HG03064 (cell line): ENCODE results near the gene ZNF516.

Source experiments
- ATAC-seq: cut with Tn5 transposase; IDR thresholded peaks from one replicate; pipeline ENCODE4 v1.9.1; 2021; ENCODE audit warnings: low read depth; ENCODE audit not compliant: unreplicated experiment

Gene ZNF516

GRCh38 chr18:76353046-76353445 is 142.0 kb downstream of the ZNF516 start:
- ATAC-seq, result no peak

GRCh38 chr18:76351961-76352581 is 143.0 kb downstream of the ZNF516 start:
- ATAC-seq, result no peak

GRCh38 chr18:76350134-76351025 is 144.7 kb downstream of the ZNF516 start:
- no peak for ATAC-seq

- ATAC-seq, result no peak
Measured at GRCh38 chr18:76349067-76349715, 145.9 kb downstream of the ZNF516 start.

DNA sequence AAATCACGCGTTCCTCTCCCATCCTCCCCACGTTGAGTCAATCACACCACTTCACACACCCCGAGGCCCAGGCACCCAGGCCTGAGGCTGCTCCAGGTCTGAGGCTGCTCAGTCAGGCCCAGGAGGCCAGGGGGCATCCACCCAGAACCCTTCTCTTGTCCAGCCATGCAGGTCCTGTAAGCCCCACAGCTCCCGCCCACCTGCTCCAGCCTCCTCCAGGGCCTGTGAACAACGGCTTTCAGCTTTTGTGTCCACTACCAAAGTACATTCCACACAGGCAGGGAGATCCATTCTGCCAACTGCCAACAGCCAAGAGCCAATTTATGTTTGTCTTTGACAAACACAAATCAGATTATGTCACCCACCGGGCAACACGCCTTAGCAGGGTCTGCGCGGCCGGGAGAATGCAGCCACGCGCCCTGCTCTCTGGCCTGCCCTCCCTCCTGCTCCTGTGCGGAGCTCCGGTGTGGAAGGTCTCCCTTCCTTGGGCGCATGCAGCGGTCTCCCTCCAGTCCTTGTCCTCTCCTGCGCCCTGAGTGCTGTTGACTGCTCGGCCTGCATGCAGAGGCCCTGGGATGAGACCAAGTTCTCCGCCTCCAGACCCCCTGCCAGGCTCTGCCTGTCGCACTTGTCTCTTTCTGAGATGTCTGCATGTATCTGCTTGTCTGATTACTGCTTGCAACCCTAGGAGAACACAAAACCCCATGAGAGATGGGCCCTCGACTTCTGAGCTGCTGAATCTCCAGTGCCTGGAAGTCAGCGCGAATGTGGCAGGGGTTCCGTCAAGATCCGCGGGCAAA is 146.6 kb downstream of the ZNF516 start:
- ATAC-seq, result no peak

DNA sequence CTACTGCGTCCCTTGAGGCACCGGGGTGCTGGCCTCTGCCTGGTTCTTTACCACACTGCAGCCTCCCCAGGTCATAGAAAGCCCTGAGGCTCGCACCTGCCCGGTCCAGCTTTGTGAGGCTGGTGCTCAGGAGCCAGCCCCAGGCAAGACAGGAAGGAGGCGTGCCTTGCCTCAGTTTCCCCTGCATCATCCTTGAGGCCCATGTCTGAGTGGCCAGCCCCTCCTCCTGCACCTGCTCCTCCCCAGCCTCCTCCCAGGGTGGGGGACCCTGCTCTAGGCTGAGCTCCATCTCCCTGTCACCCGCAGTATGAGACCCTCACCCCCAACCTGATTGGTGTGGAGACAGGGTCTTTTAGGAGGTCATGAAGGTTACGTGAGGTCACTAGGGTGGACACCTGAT is 147.7 kb downstream of the ZNF516 start:
- no peak for ATAC-seq

DNA sequence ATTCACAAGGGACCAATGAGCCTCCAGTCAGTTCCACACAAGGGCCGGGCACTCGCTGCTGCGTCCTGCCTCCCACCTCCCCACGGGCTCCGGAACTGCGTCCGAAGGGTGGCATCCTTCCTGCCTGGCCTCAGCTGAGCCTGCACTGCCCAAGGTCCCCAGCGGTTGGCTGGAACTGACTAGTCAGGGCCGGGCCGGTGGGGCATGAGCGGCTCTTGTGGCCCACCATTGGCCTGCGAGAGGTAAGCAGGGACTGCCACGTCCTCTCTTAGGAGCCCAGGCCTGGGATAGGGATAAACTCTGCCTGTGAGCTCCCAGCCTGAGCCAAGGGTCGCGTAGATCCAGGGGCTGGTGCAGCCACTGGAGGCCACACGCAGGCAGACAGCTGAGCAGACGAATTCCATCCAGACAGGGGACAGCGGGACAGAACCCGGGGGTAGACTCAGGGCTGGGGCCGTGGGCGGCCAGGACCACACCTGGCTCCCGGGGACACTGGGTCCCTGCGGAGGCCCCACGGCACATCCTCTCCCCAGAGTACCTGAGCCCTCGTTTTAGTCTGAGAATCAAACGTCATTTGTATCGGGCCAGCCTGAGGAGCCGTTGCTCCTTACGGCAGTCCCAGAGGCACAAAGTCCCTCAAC is 148.4 kb downstream of the ZNF516 start:
- ATAC-seq, result no peak

GRCh38 chr18:76345901-76346300 is 149.1 kb downstream of the ZNF516 start:
- no peak for ATAC-seq

GRCh38 chr18:76343938-76344569 is 151.0 kb downstream of the ZNF516 start:
- no peak for ATAC-seq

DNA sequence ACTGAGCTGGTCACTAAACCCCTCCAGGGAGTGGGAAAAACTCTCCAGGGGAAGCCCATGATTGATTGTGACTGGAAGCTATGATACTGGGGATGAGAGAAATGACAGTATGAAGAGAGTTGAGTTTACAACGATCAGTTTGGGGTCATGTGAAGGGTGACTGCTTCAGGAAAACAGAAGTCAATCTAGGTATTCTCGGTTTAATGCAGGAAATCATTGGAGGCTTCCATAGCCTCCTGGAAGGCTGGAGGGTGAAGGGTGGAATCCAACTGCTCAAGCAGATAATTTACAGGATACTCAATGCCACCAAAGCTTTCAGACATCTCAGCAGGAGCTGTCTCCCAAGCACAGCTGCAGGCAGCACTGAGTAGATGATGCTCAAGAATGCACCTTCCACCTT is 154.6 kb downstream of the ZNF516 start:
- ATAC-seq, result no peak

GRCh38 chr18:76339246-76339620 is 155.8 kb downstream of the ZNF516 start:
- no peak for ATAC-seq

- ATAC-seq, result no peak
Measured at GRCh38 chr18:76338619-76339245, 156.3 kb downstream of the ZNF516 start.

DNA sequence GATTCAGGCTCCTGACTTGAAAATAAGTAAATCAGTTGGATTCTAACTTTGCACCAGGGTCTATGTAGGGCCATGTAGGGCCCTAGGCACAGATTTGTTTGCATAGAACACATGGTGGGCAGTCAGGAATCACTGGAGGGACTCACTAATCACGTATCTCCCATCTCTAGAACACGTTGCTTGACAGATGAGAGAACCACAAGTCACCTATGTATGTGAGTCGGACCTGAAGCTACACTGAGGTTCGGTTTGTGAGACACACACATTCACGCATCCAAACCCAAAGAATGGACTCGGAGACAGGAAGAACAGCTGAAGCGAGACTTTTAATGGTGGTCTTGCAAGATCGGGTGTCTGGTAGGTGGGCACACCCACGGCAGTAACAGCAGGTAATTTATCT is 157.0 kb downstream of the ZNF516 start:
- ATAC-seq, result no peak

DNA sequence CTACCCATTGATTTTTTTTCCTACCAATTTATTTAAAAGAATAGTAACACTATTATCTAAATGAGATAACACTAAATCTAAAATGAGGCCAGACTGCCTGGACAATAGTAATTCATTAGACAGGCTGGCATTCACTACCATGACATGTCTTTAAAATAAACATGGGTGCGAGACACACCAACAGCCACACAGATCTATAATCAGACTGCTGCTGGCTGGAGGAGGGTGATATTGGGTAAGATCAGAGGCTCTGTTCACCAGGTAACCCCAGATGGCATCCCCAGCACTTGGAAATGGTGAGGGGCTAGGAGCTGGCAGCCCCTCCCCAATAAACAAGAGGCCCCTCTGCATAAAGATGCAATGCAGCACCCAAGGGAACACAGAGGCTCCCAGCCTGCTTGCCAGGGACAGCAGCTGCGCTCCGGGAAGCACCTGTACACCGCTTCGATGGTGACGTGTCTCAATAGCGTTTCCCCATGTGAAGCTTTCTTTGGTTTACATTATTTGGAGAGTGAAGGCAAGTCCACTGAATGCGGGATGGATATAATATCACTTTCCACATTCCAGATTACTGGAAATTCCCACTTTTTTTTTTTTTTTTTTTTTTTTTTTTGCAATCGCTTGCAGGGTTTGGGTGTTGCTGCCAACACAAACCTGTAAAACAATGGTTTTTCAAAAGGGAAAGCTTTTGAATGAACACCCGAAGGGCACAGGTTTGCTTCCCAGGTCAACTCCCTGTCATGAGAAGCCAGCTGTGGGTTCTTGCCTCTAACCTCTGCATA is 159.0 kb downstream of the ZNF516 start:
- no peak for ATAC-seq

- no peak for ATAC-seq
Measured at GRCh38 chr18:76328140-76328539, 166.9 kb downstream of the ZNF516 start.

GRCh38 chr18:76323891-76324290 is 171.2 kb downstream of the ZNF516 start:
- no peak for ATAC-seq

GRCh38 chr18:76322686-76323085 is 172.4 kb downstream of the ZNF516 start:
- no peak for ATAC-seq

DNA sequence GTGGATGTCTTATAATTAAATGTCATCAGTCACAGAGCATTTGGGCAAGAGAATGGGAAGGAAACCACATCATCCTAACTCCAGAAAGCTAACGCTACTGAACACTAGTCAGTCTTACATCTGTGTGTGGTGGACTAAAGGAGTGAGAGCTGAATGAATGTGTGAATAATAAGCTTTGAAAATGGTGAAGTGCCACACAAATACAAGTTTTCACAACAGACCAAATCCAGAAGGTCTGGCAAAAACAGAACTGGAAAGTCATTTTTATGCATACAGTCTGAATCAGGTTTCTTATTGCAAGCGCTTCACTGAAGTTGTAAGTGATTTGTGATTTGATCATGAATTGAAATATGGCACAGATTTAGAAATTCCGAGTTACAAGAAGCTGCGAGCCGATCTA is 175.7 kb downstream of the ZNF516 start:
- no peak for ATAC-seq

DNA sequence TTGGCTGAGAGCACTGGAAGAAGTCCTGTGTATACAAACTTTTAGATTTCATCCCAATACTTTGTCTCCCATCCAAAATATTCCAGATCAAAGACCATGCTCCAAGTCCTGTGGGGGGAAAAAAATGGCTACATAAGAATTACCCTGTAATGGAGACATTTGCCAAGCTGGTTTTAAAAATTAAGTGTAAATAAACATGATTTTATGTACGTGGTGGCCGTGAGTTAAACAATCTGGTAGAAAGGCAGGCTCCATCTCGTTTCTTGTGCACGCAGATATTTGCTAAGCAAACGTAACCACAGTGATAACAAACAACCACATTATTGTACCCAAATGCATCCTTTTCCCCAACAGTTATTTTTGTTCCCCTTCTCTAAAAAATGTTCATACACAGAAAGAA is 176.4 kb downstream of the ZNF516 start:
- ATAC-seq, result no peak
